GM23248 (cell line): Measurements from ENCODE around the gene THSD7A. TPM values are rescaled to one million over a fixed set of nuclear protein-coding genes. Genes with fewer than 3 reads are reported as not detected.

Source experiments
- DNase-seq: peaks from one replicate; pipeline ENCODE4 v3.0.0-alpha.2; 2015
- H2AFZ ChIP-seq: fragments of 200-600 bp; sonication (generic); 2 replicates; pipeline ENCODE4 v1.6.1; 2016; ENCODE audit warnings: antibody characterized with exemption
- H3F3A ChIP-seq: fragments of 200-600 bp; sonication (generic); 2 replicates; pipeline ENCODE4 v1.6.1; 2016; ENCODE audit warnings: mild to moderate bottlenecking, antibody characterized with exemption, mixed run types; ENCODE audit not compliant: insufficient read depth
- H3K27ac ChIP-seq: fragments of 200-600 bp; sonication (generic); 2 replicates; pipeline ENCODE4 v1.5.1; 2016; ENCODE audit warnings: mild to moderate bottlenecking
- H3K27me3 ChIP-seq: fragments of 200-600 bp; sonication (generic); replicated peaks from 2 replicates; pipeline ENCODE4 v1.6.1; 2016; ENCODE audit warnings: mild to moderate bottlenecking; ENCODE audit not compliant: insufficient read depth
- H3K36me3 ChIP-seq: fragments of 200-600 bp; sonication (generic); 2 replicates; pipeline ENCODE4 v1.6.1; 2016; ENCODE audit warnings: low read depth, mild to moderate bottlenecking
- H3K4me1 ChIP-seq: fragments of 200-600 bp; sonication (generic); 2 replicates; pipeline ENCODE4 v1.6.1; 2016; ENCODE audit warnings: mild to moderate bottlenecking; ENCODE audit not compliant: insufficient read depth
- H3K4me2 ChIP-seq: fragments of 200-600 bp; sonication (generic); one replicate; pipeline ENCODE4 v1.6.1; 2016; ENCODE audit warnings: mild to moderate bottlenecking; ENCODE audit not compliant: unreplicated experiment
- H3K4me3 ChIP-seq: fragments of 200-600 bp; sonication (generic); 2 replicates; pipeline ENCODE4 v1.5.1; 2016; ENCODE audit warnings: mild to moderate bottlenecking
- H3K79me2 ChIP-seq: fragments of 200-600 bp; sonication (generic); 2 replicates; pipeline ENCODE4 v1.6.1; 2016; ENCODE audit warnings: mild to moderate bottlenecking; ENCODE audit not compliant: insufficient read depth
- H3K9ac ChIP-seq: fragments of 200-600 bp; sonication (generic); 2 replicates; pipeline ENCODE4 v1.6.1; 2016; ENCODE audit warnings: mild to moderate bottlenecking
- H3K9me2 ChIP-seq: fragments of 200-600 bp; sonication (generic); 2 replicates; pipeline ENCODE4 v1.6.1; 2016; ENCODE audit warnings: mixed run types, mild to moderate bottlenecking, moderate library complexity; ENCODE audit not compliant: insufficient read depth
- H3K9me3 ChIP-seq: fragments of 200-600 bp; sonication (generic); one replicate; pipeline ENCODE4 v1.6.1; 2017; ENCODE audit warnings: low read depth
- H4K20me1 ChIP-seq: fragments of 200-600 bp; sonication (generic); 2 replicates; pipeline ENCODE4 v1.6.0; 2016; ENCODE audit not compliant: insufficient read depth
- EZH2 ChIP-seq: fragments of 200-600 bp; sonication (generic); IDR thresholded peaks from 2 replicates; pipeline ENCODE4 v1.6.1; 2018; ENCODE audit warnings: antibody characterized with exemption, mild to moderate bottlenecking; ENCODE audit not compliant: insufficient read depth, poor library complexity, severe bottlenecking
- EZH2phosphoT487 ChIP-seq: fragments of 200-600 bp; sonication (generic); IDR thresholded peaks from 2 replicates; pipeline ENCODE4 v1.6.1; 2018; ENCODE audit warnings: antibody characterized with exemption, moderate library complexity, mild to moderate bottlenecking, low read depth; ENCODE audit not compliant: insufficient read depth
- WGBS, 2 experiments: methylation state at CpG; one replicate each; pipeline ENCODE4 v1.1.6; 2015 to 2017; ENCODE audit warnings: low lambda C conversion rate in 2 of 2, low coverage in 1 of 2; ENCODE audit errors: missing lambda C conversion rate in 2 of 2; 5-methylcytosine and 5-hydroxymethylcytosine counted together
- in situ Hi-C: fragments of 300-500 bp; cut with MboI; formaldehyde crosslinking; loops from 2 replicates; pipeline ENCODE4 v1.15.0; 2020
- polyA plus RNA-seq: library from polyadenylated mRNA; unstranded; fragments of >200 nt; fragmentation: Nextera tagmentation; extraction: Ambion mirVana; gene quantifications from 2 replicates; pipeline ENCODE4 v1.2.1, GENCODE V29; 2016
- total RNA-seq: library from RNA; depleted of rRNA; stranded (reverse); fragments of >200 nt; shearing (Covaris generic); gene quantifications from 2 replicates; pipeline ENCODE4 v1.2.3, GENCODE V29; 2014

THSD7A gene
- total and polyA plus RNA-seq, 2 experiments from 2014 or later, result not detected

DNA sequence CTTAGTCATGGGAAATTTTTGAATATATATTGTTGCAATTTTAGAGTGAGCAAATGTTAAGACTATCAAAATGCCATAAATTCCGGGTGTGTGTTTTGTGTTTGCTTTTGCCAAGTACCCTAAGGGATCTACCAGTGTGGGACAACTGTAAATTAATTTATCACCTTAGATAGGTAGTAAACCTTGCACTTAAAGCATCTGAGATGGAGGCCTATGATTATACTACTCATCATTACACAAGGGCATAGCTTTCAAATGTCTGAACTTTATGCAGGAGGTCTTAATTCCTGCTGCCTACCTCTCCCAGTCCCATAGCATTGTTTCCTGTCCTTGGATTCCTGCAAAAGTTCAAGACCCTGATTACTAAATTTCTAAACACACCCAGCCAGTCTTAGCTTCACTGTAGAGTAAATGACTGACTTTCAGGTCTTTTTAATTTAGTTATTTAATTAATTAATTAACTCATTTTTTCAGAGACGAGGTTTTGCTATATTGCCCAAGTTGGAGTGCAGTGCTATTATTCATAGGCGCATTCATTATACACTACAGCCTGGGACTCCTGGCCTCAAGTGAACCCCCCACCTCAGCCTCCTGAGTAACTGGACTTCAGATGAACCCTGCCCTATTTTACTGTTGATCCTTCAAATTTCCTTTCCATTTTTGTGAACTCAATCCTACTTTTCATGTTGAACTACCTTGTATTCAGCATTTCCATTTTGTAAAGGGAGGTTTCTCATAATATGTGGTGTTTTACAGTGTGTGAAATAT lies 47.0 kb downstream of the THSD7A start:
- Histone ChIP-seq H3K4me1 (no peaks in the 10 kb centered on the region), H3K9me2 (no peaks in the 10 kb centered on the region; the same call in 1 of the 2 replicates), H3K4me2 (no peak overlapping the region), H3K27ac (no peak overlapping the region), H3K27me3 (0 out of 2 replicates have a peak, but pooled peaks cover 2% of the 10 kb centered on the region), H3K79me2 (no peaks in the 10 kb centered on the region), H2AFZ (no peak overlapping the region), H3K4me3 (no peak overlapping the region), H3F3A (no peaks in the 10 kb centered on the region), H3K36me3 (no peaks in the 10 kb centered on the region), H4K20me1 (no peaks in the 10 kb centered on the region), H3K9me3 (no peaks in the 10 kb centered on the region), H3K9ac (no peak overlapping the region)
- in situ Hi-C loops, result no loop called here
- no peak for DNase-seq
- TF ChIP-seq EZH2phosphoT487, result no peak
- TF ChIP-seq EZH2, result no peak
- WGBS, 2 experiments, result 83 to 86% methylated on average over 3 of the region's 3 CpGs

DNA sequence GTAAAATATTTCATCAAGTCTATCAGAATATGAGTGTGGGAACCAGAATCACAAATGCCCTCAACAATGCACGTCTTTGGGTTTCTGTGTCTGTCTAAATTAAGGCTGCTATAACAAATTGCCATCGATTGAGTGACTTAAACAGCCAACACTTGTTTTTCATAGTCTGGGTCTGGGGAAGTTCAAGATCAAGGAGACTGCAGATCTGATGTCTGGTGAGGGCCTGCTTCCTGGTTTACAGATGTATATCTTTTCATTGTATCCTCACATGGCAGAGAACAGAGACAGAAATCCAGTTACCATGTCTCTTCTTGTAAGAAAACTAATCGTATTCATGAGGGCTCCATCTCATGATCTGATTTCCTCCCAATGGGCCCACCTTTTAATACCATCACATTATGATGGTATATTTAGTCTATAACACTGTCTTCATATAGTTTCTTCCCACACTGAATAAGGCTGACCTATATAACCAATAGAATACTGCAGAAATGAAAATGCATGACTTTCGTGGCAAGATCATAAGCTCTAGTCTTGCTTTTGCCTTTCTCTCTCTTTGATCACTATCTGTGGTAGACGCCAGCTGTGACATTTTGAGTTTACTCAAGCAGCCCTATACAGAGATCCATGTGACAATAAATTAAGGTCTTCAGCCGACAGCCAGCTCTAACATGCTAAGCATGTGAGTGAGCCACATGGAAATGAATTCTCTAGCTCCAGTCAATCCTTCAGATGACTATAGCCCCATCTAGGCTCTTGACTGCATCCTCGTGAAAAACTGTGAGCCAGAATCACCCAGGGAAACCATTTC lies 51.9 kb downstream of the THSD7A start:
- no peaks in the 10 kb centered on the region; the same call in 1 of the 2 replicates for H3K9me2 ChIP-seq
- no peak overlapping the region for H3K4me3 ChIP-seq
- no peak overlapping the region for H2AFZ ChIP-seq
- in situ Hi-C loops, result no loop called here
- H3K9me3 ChIP-seq, result no peaks in the 10 kb centered on the region
- TF ChIP-seq EZH2, result no peak
- TF ChIP-seq EZH2phosphoT487, result no peak
- H3F3A ChIP-seq, result no peaks in the 10 kb centered on the region
- H3K79me2 ChIP-seq, result no peaks in the 10 kb centered on the region
- H3K4me2 ChIP-seq, result no peak overlapping the region
- H3K27me3 ChIP-seq, result no peaks in the 10 kb centered on the region
- WGBS, 2 experiments, result 52 to 54% methylated on average over 7 of the region's 7 CpGs
- no peak overlapping the region for H3K27ac ChIP-seq
- DNase-seq, result no peak
- no peaks in the 10 kb centered on the region for H4K20me1 ChIP-seq
- H3K4me1 ChIP-seq, result no peaks in the 10 kb centered on the region
- no peak overlapping the region for H3K9ac ChIP-seq
- H3K36me3 ChIP-seq, result no peaks in the 10 kb centered on the region

DNA sequence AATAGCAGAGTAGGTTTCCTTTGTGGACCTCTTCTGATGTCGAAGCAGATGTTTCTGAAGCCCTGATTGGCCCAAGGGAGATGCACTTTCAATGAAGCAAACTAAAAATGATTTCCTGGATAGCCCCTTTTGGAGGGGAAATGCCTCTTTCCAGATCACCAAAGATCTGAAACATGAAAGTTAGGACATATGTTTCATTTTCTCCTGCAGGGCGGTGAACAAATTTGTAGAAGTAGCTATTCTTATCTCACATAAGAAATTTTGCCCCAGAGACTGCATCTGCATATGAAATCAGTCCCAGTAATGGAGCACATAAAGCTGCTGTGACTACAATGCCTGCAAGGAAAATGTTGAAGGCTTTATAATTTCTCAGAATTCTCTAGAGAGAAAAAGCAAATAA lies 56.0 kb downstream of the THSD7A start:
- in situ Hi-C loops, result no loop called here
- Histone ChIP-seq H3K36me3 (no peaks in the 10 kb centered on the region), H3K4me1 (no peaks in the 10 kb centered on the region), H3K9me3 (no peaks in the 10 kb centered on the region), H2AFZ (no peak overlapping the region), H3K4me3 (no peak overlapping the region), H3K9ac (no peak overlapping the region), H4K20me1 (no peaks in the 10 kb centered on the region), H3K4me2 (no peak overlapping the region), H3K27me3 (no peaks in the 10 kb centered on the region), H3F3A (no peaks in the 10 kb centered on the region), H3K79me2 (no peaks in the 10 kb centered on the region), H3K27ac (no peak overlapping the region), H3K9me2 (no peaks in the 10 kb centered on the region)
- TF ChIP-seq EZH2phosphoT487 (no peak), EZH2 (no peak)
- no peak for DNase-seq
- whole genome bisulfite sequencing, 2 experiments, result 46 to 49% methylated on average over 2 of the region's 2 CpGs

DNA sequence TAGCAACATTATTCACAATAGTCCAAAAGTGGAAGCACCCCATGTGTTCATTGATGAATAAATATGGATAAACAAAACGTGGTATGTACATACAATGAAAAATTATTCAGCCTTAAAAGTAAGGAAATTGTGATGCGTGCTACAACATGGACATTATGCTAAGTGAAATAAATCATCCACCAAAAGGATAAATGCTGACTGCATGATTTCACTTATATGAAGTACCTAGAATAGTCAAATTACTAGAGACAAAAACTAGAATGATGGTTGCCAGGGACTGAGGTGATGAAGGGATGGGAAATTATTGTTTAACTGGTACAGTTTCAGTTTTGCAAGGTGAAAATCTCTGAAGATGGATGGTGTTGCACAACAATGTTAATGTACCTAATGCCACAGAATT lies 56.6 kb downstream of the THSD7A start:
- H3K9me2 ChIP-seq, result no peaks in the 10 kb centered on the region
- no peaks in the 10 kb centered on the region for H3K9me3 ChIP-seq
- no peaks in the 10 kb centered on the region for H4K20me1 ChIP-seq
- no peak overlapping the region for H3K4me3 ChIP-seq
- H3F3A ChIP-seq, result no peaks in the 10 kb centered on the region
- no peak overlapping the region for H3K27ac ChIP-seq
- H3K4me2 ChIP-seq, result no peak overlapping the region
- DNase-seq, result no peak
- no peak overlapping the region for H3K9ac ChIP-seq
- TF ChIP-seq EZH2 (no peak), EZH2phosphoT487 (no peak)
- H3K4me1 ChIP-seq, result no peaks in the 10 kb centered on the region
- no peaks in the 10 kb centered on the region for H3K27me3 ChIP-seq
- H3K36me3 ChIP-seq, result no peaks in the 10 kb centered on the region
- in situ Hi-C loops, result no loop called here
- no peak overlapping the region for H2AFZ ChIP-seq
- WGBS, 2 experiments, result 68 to 78% methylated on average over 2 of the region's 2 CpGs
- no peaks in the 10 kb centered on the region for H3K79me2 ChIP-seq
